RWPE2 (cell line): ENCODE results near the gene CCND2.

Source experiments
- ATAC-seq: fragments of 200-7000 bp; cut with Tn5 transposase; 3 replicates; pipeline ENCODE4 v1.9.1; 2021; ENCODE audit warnings: low read depth
- DNase-seq: peaks from one replicate; pipeline ENCODE4 v3.0.0-alpha.2; 2020; ENCODE audit warnings: low spot score
- H3K27ac ChIP-seq: fragments of 450-650 bp; 2 replicates; pipeline ENCODE4 v1.5.1; 2017; ENCODE audit warnings: mild to moderate bottlenecking; ENCODE audit not compliant: poor library complexity, severe bottlenecking
- H3K27me3 ChIP-seq: fragments of 250-450 bp; sonication (Bioruptor Pico); 2 replicates; pipeline ENCODE4 v1.5.1; 2021; ENCODE audit warnings: mild to moderate bottlenecking, moderate library complexity; ENCODE audit not compliant: insufficient read depth, poor library complexity, severe bottlenecking
- H3K36me3 ChIP-seq: fragments of 250-450 bp; sonication (Bioruptor Pico); 2 replicates; pipeline ENCODE4 v1.5.1; 2020; ENCODE audit warnings: low read depth, mild to moderate bottlenecking, moderate library complexity
- H3K4me1 ChIP-seq: fragments of 250-450 bp; sonication (Bioruptor Pico); 2 replicates; pipeline ENCODE4 v1.5.1; 2021; ENCODE audit warnings: mild to moderate bottlenecking, moderate library complexity; ENCODE audit not compliant: insufficient read depth, poor library complexity, severe bottlenecking
- H3K4me3 ChIP-seq: fragments of 250-450 bp; sonication (Bioruptor Pico); 2 replicates; pipeline ENCODE4 v1.5.1; 2021; ENCODE audit warnings: mild to moderate bottlenecking, moderate library complexity; ENCODE audit not compliant: severe bottlenecking
- H3K9me3 ChIP-seq: fragments of 250-450 bp; sonication (Bioruptor Pico); 2 replicates; pipeline ENCODE4 v1.5.1; 2021; ENCODE audit warnings: mild to moderate bottlenecking, moderate library complexity; ENCODE audit not compliant: severe bottlenecking
- CTCF ChIP-seq: fragments of 450-650 bp; IDR thresholded peaks from one replicate; pipeline ENCODE4 v1.5.1; 2017; ENCODE audit warnings: mild to moderate bottlenecking, moderate library complexity; ENCODE audit not compliant: poor library complexity, severe bottlenecking

Gene CCND2

DNA sequence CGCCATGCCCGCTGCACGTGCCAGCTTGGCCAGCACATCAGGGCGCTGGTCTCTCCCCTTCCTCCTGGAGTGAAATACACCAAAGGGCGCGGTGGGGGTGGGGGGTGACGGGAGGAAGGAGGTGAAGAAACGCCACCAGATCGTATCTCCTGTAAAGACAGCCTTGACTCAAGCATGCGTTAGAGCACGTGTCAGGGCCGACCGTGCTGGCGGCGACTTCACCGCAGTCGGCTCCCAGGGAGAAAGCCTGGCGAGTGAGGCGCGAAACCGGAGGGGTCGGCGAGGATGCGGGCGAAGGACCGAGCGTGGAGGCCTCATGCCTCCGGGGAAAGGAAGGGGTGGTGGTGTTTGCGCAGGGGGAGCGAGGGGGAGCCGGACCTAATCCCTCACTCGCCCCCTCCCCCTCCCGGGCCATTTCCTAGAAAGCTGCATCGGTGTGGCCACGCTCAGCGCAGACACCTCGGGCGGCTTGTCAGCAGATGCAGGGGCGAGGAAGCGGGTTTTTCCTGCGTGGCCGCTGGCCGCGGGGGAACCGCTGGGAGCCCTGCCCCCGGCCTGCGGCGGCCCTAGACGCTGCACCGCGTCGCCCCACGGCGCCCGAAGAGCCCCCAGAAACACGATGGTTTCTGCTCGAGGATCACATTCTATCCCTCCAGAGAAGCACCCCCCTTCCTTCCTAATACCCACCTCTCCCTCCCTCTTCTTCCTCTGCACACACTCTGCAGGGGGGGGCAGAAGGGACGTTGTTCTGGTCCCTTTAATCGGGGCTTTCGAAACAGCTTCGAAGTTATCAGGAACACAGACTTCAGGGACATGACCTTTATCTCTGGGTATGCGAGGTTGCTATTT lies 914 bp upstream of the CCND2 start:
- ATAC-seq = peak; percentile 4
- Histone ChIP-seq H3K27ac (peak overlapping the region; percentile 89), H3K27me3 (no peaks in the 10 kb centered on the region), H3K4me1 (peaks cover 38% of the 10 kb centered on the region), H3K9me3 (no peaks in the 10 kb centered on the region), H3K4me3 (peak overlapping the region; percentile 81), H3K36me3 (peaks cover 38% of the 10 kb centered on the region)
- TF ChIP-seq CTCF = no peak
- DNase-seq = no peak

- H3K4me3 ChIP-seq = peak overlapping the region; percentile 81
- no peak for DNase-seq
- H3K4me1 ChIP-seq = peaks cover 40% of the 10 kb centered on the region
- no peaks in the 10 kb centered on the region for H3K27me3 ChIP-seq
- peaks cover 44% of the 10 kb centered on the region for H3K36me3 ChIP-seq
- TF ChIP-seq CTCF = no peak
- ATAC-seq = no peak; the same call in 2 of the 3 replicates
- peak overlapping the region; percentile 89 for H3K27ac ChIP-seq
- H3K9me3 ChIP-seq = no peaks in the 10 kb centered on the region
These were observed 300 bp upstream of the CCND2 start for GRCh38 chr12:4273273-4273651.

DNA sequence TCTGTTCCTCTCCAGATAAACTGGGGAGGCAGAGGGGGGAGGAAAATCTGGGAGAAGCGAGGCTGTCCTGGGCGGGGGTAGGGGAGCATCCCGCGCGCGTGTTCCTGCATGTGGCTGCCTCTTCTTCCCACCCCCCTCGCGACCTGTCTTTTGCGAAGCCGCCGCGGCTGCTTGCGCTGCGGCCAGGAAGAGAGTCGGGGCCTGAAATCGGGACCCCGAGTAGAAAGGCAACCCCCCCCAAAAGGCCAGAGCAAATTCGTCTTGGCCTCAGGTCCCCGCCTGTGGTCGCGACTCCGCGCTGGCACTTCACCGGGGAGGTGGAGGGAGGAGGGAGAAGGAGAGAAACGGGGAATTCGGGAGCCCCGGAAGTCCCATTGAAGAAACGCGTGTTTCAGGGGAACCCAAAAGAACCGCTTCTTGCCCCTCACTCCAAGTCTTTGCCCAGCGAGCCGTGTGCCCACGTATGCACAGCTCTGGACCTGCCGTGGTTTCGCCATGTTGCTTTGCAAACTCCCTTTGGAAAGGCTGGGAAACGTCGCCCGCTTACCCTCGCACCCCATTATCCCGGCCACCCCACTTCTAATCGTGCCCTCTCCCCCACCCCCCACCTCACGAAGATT lies 944 bp downstream of the CCND2 start:
- no peak for TF ChIP-seq CTCF
- H3K36me3 ChIP-seq = peaks cover 56% of the 10 kb centered on the region
- H3K27ac ChIP-seq = peak overlapping the region; percentile 89
- H3K4me1 ChIP-seq = peaks cover 48% of the 10 kb centered on the region
- H3K4me3 ChIP-seq = peak overlapping the region; percentile 81
- no peak for ATAC-seq
- DNase-seq = no peak
- no peaks in the 10 kb centered on the region for H3K9me3 ChIP-seq
- no peaks in the 10 kb centered on the region for H3K27me3 ChIP-seq

- Histone ChIP-seq H3K4me3 (peak overlapping the region; percentile 81), H3K27ac (peak overlapping the region; percentile 89), H3K27me3 (no peaks in the 10 kb centered on the region), H3K9me3 (no peaks in the 10 kb centered on the region), H3K4me1 (peaks cover 48% of the 10 kb centered on the region), H3K36me3 (peaks cover 63% of the 10 kb centered on the region)
- DNase-seq (no peak), ATAC-seq (no peak)
- no peak for TF ChIP-seq CTCF
These were observed 1.7 kb downstream of the CCND2 start for GRCh38 chr12:4275016-4275869.
